Neural crest cell (in vitro differentiated cells): Measurements from ENCODE around the gene DISC1. TPM values are rescaled to one million over a fixed set of nuclear protein-coding genes. Genes with fewer than 3 reads are reported as not detected.

Source experiments
- DNase-seq: peaks from one replicate; pipeline ENCODE4 v3.0.0; 2021; ENCODE audit warnings: low read depth, mixed read lengths, low spot score
- H3K27ac Mint-ChIP-seq: one replicate; pipeline ENCODE4 v1.8.0; 2021; ENCODE audit warnings: mild to moderate bottlenecking, mixed read lengths; ENCODE audit not compliant: unreplicated experiment
- H3K27me3 Mint-ChIP-seq: 2 replicates; pipeline ENCODE4 v1.8.0; 2021; ENCODE audit warnings: low read depth, mild to moderate bottlenecking, mixed read lengths
- H3K36me3 Mint-ChIP-seq: 2 replicates; pipeline ENCODE4 v1.8.0; 2021; ENCODE audit warnings: low read depth, mild to moderate bottlenecking, mixed read lengths
- H3K4me1 Mint-ChIP-seq: 2 replicates; pipeline ENCODE4 v1.8.0; 2021; ENCODE audit warnings: mixed read lengths
- H3K4me3 Mint-ChIP-seq: one replicate; pipeline ENCODE4 v1.8.0; 2021; ENCODE audit warnings: mild to moderate bottlenecking, mixed read lengths
- H3K9me3 Mint-ChIP-seq: 2 replicates; pipeline ENCODE4 v1.8.0; 2021; ENCODE audit warnings: mixed read lengths
- total RNA-seq: library from RNA; stranded (reverse); gene quantifications from 2 replicates; pipeline ENCODE4 v1.2.1, GENCODE V29; 2021
- TF ChIP-seq, protein P1 (sequence below): fragments of 200-600 bp; sonication (generic); conservative IDR thresholded peaks from 2 replicates; pipeline ENCODE4 v1.5.0; 2021; ENCODE audit warnings: antibody characterized with exemption, mild to moderate bottlenecking

Gene DISC1
- total RNA-seq, 1 donor from 2014 or later: 13.7 TPM

DNA sequence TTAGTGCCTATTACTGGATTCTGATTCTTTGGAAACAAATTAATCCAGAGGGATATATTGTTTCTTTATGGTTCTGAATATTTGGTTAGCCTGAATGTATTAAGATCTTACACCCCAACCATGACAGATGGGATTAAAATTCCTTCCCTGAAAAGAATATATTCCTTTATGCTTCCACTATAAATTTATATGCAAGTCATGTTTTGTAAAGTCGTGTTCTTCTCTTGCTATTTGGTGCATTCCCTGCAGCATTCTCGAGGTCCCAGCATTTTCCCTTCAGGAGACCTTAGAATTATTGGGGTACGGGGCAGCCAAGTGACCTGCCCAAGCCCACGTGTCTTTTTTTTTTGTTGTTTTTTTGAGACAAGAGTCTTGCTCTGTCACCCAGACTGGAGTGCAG is 62.4 kb downstream of the DISC1 start:
- Mint-ChIP-seq H3K36me3 (peaks cover 12% of the 10 kb centered on the region), H3K27me3 (no peaks in the 10 kb centered on the region), H3K27ac (no peak overlapping the region), H3K9me3 (peaks cover 9% of the 10 kb centered on the region), H3K4me1 (peaks cover 29% of the 10 kb centered on the region), H3K4me3 (no peak overlapping the region)
- no peak for DNase-seq
- TF ChIP-seq, protein P1, sequence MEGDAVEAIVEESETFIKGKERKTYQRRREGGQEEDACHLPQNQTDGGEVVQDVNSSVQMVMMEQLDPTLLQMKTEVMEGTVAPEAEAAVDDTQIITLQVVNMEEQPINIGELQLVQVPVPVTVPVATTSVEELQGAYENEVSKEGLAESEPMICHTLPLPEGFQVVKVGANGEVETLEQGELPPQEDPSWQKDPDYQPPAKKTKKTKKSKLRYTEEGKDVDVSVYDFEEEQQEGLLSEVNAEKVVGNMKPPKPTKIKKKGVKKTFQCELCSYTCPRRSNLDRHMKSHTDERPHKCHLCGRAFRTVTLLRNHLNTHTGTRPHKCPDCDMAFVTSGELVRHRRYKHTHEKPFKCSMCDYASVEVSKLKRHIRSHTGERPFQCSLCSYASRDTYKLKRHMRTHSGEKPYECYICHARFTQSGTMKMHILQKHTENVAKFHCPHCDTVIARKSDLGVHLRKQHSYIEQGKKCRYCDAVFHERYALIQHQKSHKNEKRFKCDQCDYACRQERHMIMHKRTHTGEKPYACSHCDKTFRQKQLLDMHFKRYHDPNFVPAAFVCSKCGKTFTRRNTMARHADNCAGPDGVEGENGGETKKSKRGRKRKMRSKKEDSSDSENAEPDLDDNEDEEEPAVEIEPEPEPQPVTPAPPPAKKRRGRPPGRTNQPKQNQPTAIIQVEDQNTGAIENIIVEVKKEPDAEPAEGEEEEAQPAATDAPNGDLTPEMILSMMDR: no peak

- H3K27me3 Mint-ChIP-seq: no peaks in the 10 kb centered on the region
- peaks cover 35% of the 10 kb centered on the region for H3K4me1 Mint-ChIP-seq
- peaks cover 9% of the 10 kb centered on the region for H3K9me3 Mint-ChIP-seq
- no peak for DNase-seq
- peaks cover 12% of the 10 kb centered on the region for H3K36me3 Mint-ChIP-seq
- TF ChIP-seq, protein P1: no peak
- H3K27ac Mint-ChIP-seq: peak overlapping the region; percentile 48
- no peak overlapping the region for H3K4me3 Mint-ChIP-seq
These were observed 63.5 kb downstream of the DISC1 start for GRCh38 chr1:231690059-231690458.

GRCh38 chr1:231691618-231692259 is 65.1 kb downstream of the DISC1 start:
- H3K4me3 Mint-ChIP-seq: peak overlapping the region; percentile 32
- H3K9me3 Mint-ChIP-seq: peaks cover 7% of the 10 kb centered on the region
- H3K27ac Mint-ChIP-seq: peak overlapping the region; percentile 63
- DNase-seq: peak; percentile 58
- H3K36me3 Mint-ChIP-seq: peaks cover 12% of the 10 kb centered on the region
- H3K4me1 Mint-ChIP-seq: peaks cover 46% of the 10 kb centered on the region
- H3K27me3 Mint-ChIP-seq: no peaks in the 10 kb centered on the region
- TF ChIP-seq, protein P1: peak; percentile 75

DNA sequence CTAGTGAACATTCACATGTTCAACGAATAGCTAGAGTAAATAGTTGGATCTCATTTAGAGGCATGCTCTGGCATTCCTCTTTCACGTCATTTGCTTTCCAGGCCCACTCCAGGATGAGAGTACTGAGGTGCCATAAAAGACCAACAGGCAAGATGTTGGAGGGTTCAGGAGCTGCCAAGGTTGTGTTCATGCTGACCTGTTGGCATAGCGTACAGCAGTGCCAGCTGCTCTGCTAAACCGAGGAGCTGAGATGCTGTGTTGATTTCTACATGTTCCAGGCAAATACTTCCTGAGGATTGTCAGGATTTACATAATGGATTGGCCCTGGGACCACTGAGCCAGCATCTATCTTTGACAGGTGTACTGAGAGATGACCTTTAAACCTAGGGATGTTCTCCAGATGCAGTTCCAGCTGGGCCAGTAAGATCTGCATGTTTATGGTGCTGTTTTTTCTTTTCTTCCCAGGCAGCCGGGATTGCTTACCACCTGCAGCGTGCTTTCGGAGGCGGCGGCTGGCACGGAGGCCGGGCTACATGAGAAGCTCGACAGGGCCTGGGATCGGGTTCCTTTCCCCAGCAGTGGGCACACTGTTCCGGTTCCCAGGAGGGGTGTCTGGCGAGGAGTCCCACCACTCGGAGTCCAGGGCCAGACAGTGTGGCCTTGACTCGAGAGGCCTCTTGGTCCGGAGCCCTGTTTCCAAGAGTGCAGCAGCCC is 66.9 kb downstream of the DISC1 start:
- H3K27ac Mint-ChIP-seq: no peak overlapping the region
- H3K4me3 Mint-ChIP-seq: no peak overlapping the region
- TF ChIP-seq, protein P1: no peak
- peaks cover 2% of the 10 kb centered on the region for H3K9me3 Mint-ChIP-seq
- peaks cover 9% of the 10 kb centered on the region for H3K36me3 Mint-ChIP-seq
- no peak for DNase-seq
- peaks cover 46% of the 10 kb centered on the region for H3K4me1 Mint-ChIP-seq
- no peaks in the 10 kb centered on the region for H3K27me3 Mint-ChIP-seq

DNA sequence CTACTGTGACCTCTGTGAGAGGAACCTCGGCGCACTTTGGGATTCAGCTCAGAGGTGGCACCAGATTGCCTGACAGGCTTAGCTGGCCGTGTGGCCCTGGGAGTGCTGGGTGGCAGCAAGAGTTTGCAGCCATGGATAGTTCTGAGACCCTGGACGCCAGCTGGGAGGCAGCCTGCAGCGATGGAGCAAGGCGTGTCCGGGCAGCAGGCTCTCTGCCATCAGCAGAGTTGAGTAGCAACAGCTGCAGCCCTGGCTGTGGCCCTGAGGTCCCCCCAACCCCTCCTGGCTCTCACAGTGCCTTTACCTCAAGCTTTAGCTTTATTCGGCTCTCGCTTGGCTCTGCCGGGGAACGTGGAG is 67.5 kb downstream of the DISC1 start:
- no peak overlapping the region for H3K27ac Mint-ChIP-seq
- peaks cover 2% of the 10 kb centered on the region for H3K9me3 Mint-ChIP-seq
- H3K36me3 Mint-ChIP-seq: peaks cover 9% of the 10 kb centered on the region
- no peaks in the 10 kb centered on the region for H3K27me3 Mint-ChIP-seq
- TF ChIP-seq, protein P1: no peak
- no peak for DNase-seq
- H3K4me3 Mint-ChIP-seq: no peak overlapping the region
- H3K4me1 Mint-ChIP-seq: peaks cover 46% of the 10 kb centered on the region
